Renal cortex interstitium (tissue), 11 donors: ENCODE results near the gene LYRM4. TPM values are rescaled to one million over a fixed set of nuclear protein-coding genes. Genes with fewer than 3 reads are reported as not detected.

Experiments used
- DNase-seq, 11 donors: peaks; one replicate each; pipeline ENCODE4 v3.0.0-alpha.2; 2013; ENCODE audit warnings: low read depth in 9 of 11, low spot score in 4 of 11; ENCODE audit errors: extremely low read depth in 1 of 11
- polyA plus RNA-seq, 3 donors: library from polyadenylated mRNA; unstranded; fragments of 120-200 nt; gene quantifications; one replicate each; pipeline ENCODE4 v1.2.1, GENCODE V29; 2013; ENCODE audit not compliant: insufficient read length in 3 of 3

The LYRM4 gene
- polyA plus RNA-seq, 3 donors, result 41.8 to 46.0 (median 43.6) TPM

DNA sequence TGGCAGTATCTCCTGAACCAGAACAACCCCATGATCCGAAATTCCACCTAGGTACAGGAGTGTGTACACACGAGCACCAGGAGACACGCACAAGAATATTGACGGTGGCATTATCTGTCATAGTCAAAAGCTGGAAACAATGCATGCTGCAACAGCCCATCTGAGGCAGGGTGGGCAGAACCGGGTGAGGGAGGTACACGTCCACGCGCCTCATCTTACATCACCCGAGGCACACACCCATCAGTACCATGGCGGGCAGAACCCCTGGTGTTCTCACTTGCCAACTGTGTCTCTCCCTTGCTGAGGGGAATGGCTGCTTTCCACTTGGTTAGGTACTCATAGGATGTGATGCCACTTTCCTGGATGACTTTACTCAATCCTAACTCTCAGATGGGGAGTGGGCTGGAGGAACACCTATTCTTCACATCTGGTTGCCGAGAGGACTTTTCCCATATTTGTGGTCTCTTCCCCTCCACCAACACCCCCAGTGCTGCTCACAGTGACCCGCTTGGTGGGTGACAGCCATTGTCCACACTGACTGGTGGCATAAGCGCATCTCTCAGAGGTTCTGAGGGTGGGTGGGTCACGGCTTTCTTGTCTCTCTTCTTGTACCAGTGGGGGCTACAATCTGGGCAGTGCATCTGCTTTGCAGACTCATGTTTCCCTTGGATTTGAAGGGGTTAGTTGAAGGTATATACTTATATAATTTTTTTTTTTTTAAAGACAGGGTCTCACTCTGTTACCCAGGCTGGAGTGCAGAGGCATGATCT lies 162.1 kb downstream of the LYRM4 start:
- no peak for DNase-seq

DNA sequence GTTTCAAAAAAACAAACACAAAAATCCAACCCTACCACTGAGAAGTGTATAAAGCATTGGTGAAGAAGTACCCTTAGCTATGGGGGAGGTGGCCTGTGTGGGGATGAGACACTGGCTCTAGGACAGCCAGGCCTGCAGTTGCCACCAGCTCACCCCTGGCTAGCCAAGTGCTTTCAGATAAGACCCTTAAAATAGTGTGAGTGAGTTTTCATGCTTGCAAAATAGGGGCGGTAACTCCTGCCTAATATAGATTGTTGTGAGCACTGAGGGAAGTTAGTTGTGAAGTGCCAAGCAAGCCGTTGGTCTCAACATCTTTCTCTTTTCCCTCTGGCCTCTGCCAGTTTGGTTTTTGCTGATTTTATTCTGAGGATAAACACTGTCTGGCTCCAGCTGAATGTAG lies 164.3 kb downstream of the LYRM4 start:
- DNase-seq, result no peak

DNA sequence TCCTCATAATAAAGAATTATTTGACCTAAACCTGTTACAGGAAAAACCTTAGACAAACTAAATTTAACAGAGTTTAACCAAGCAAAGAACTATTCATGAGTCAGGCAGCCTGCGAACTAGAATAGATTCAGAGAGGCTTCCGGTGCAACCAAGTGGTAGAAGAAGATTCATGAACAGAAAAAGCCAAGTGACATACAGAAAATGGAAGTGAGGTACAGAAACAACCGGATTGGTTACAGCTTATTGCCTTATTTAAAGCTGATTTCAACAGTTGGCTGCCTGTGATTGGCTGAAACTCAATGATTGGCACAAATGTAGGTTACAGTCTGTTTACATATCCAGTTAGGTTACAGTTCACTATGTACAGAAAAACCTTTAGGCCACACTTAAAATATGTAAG lies 165.5 kb downstream of the LYRM4 start:
- no peak for DNase-seq

DNA sequence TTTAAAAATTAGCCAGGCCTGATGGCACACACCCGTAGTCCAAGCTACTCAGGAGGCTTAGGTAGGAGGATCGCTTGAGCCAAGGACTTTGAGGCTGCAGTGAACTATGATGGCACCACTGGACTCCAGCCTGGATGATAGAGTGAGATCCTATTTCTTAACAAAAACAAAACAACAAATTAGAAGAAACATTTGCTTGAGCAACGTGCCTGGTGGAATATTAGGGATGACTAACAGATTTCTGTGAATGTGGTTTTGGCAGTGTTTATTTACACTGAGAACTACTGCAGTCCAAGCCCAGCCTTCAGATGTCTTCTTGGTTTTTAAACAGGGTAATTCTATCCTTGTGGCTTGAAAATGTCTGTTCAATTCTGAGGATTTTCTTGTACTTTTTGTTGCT lies 166.4 kb downstream of the LYRM4 start:
- no peak for DNase-seq

GRCh38 chr6:5093231-5094015 lies 167.3 kb downstream of the LYRM4 start:
- DNase-seq, result no peak

- no peak for DNase-seq
These were observed 169.3 kb downstream of the LYRM4 start for GRCh38 chr6:5091210-5092069.

GRCh38 chr6:5090603-5091002 lies 170.1 kb downstream of the LYRM4 start:
- no peak for DNase-seq

DNA sequence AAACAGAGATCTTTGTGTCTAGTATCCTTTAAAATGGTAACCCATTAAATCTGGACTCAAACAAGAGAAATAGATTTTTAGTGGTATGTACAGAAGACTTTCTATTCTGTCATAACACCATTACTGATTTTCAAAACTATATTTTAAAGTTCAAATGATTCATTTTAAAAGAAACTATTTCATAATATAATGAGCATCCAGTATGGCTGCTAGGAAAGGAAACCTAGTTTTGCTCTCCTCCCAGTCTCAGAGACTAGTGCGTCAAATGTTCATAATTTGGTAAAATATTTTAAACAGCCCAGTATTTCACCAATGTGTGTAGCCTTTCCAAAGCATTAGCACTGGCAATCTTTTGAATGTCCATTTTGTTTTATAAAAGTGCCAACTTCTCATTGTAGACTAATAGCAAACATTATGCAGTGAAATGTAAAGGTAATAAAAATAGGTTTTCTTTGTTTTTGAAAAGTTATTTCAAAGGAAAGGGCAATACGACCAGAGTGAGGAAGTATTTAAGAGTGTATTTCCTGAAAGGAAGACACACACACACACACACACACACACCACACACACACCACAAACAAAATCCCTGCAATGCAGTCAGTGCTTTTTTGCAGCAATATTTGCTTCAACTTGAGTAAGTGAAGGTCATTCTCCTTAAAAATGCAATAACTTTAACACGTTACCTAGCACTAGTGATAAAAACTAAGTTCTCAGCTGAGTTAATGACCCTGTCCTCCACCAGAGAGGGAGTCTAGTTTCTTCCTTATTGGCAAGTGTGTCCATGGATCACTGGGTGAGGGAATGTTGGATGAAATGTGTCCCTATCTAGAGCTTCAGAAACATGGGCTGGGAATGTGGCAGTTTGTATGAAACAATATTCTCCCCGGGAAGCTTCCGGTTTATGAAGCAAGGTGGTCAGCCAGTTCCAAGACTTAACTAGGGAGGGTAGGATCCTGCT lies 171.0 kb downstream of the LYRM4 start:
- peak in 2 of 11 donors; percentile 28 to 51 for DNase-seq

- no peak for DNase-seq
These were observed 172.0 kb downstream of the LYRM4 start for GRCh38 chr6:5088780-5089179.

- DNase-seq, result no peak
These were observed 173.4 kb downstream of the LYRM4 start for GRCh38 chr6:5087389-5087788.

DNA sequence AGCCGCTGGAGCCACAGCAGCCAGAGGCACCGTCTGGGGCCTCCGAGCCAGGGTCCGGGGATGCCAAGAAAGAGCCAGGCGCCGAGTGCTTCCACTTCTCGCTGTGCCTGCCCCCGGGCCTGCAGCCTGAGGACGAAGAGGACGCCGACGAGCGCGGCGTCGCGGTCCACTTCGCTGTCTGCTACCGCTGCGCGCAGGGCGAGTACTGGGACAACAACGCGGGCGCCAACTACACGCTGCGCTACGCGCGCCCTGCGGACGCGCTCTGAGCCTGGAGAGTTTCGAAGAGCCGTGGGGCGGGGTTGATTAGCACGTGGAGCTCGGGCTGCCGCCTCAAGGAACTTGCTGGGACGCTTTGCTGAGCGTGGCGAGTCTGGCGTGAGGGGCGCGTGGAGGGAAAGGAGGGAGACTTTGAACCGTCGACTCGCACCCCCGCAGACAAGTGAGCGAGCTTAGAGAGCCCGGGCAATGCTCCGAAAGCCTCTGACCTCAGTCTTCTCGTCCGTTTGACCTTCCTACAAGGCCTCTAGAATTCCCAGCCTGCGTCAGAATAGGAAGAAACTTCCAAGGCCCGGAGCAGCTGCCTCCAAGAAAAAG lies 174.4 kb downstream of the LYRM4 start:
- DNase-seq, result no peak

GRCh38 chr6:5085648-5086293 lies 175.0 kb downstream of the LYRM4 start:
- peak in 6 of 11 donors; percentile 26 to 55 (median 40) for DNase-seq

DNA sequence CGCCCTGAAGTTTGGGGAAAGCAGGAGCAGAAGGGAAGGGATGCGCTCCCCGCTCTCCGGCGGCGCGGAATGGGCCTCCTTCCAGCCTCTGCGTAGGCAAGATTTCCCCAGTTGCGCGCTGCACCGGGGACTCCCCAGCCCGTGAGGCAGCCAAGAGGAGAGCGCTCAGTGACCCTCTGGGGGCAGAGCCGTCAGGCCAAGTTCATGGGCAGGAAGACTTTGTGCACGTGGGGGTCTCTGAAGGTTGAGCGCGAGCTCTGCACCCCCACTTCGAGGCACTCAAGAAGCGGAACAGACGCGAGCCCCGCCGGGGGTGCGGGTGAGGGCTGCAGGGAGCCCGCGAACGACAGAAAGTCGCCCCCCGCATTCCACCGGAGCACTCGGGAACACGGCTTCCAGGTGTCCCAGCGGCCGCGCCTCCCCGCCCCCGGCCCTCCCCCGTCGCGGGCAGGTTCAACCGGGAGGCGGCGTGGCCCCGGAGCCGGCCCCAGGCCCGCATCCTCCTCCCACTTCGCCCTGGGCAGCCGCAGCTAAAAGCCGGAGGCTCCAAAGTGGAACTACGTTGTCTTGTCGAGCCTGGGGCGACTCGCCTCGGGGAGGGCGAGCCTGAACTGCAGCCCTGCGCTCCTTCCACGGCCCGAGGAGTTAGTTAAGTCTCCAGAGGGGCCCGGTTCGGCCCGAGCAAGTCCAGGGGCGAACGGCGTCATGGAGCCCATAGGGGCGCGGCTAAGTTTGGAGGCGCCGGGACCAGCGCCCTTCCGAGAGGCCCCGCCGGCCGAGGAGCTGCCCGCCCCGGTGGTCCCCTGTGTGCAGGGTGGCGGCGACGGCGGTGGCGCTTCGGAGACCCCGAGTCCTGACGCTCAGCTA lies 175.7 kb downstream of the LYRM4 start, which contains the start of gene PPP1R3G:
Gene PPP1R3G (plus strand): TSS at position 561 of the 867 bp plus-strand sequence. CDS start 145 bp downstream, at position 706.
- peak in 7 of 11 donors; percentile 43 to 48 (median 46) for DNase-seq

- peak in 4 of 11 donors; percentile 18 to 41 (median 31) for DNase-seq
These were observed 176.4 kb downstream of the LYRM4 start for GRCh38 chr6:5084360-5084780.

GRCh38 chr6:5083813-5084359 lies 176.9 kb downstream of the LYRM4 start:
- DNase-seq, result no peak

DNA sequence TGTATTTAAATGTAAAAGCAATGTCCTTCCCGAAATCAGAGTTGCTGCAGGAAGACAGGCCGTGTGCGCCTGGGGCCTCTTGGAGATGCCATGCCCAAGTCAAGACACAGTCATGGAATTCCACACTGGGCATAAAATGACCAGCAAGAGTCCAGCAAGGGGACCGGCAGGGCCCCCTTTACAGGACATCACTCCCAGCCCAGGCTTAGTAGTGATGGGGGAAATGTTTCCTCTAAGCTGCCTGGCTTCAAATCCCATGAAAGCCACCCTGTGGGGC lies 177.5 kb downstream of the LYRM4 start:
- no peak for DNase-seq
